SK-N-MC (cell line): ENCODE measurements around the gene STK33.

Experiments
- DNase-seq: peaks from one replicate; pipeline ENCODE4 v3.0.0-alpha.2; 2011; ENCODE audit warnings: low read depth, low spot score
- H3K27ac ChIP-seq: fragments of 200-600 bp; sonication (generic); 2 replicates; pipeline ENCODE4 v1.5.1; 2016; ENCODE audit warnings: mixed run types
- H3K36me3 ChIP-seq: fragments of 200-600 bp; sonication (generic); 2 replicates; pipeline ENCODE4 v1.6.1; 2017; ENCODE audit warnings: antibody characterized with exemption, low read length, mixed read lengths; ENCODE audit not compliant: insufficient read depth
- H3K4me3 ChIP-seq: fragments of 200-600 bp; sonication (generic); 2 replicates; pipeline ENCODE4 v1.5.1; 2016
- H3K9ac ChIP-seq: fragments of 200-600 bp; sonication (generic); 2 replicates; pipeline ENCODE4 v1.8.0; 2017; ENCODE audit warnings: mixed run types, mixed read lengths; ENCODE audit not compliant: insufficient read length
- H3K9me3 ChIP-seq: fragments of 200-600 bp; sonication (generic); 2 replicates; pipeline ENCODE4 v1.6.1; 2017; ENCODE audit warnings: low read depth, mild to moderate bottlenecking, antibody characterized with exemption, low read length, moderate library complexity, mixed read lengths
- EZH2 ChIP-seq: fragments of 200-600 bp; sonication (generic); IDR thresholded peaks from one replicate; pipeline ENCODE4 v1.6.1; 2017; ENCODE audit warnings: antibody characterized with exemption
- FOXP2 ChIP-seq: optimal IDR thresholded peaks from 2 replicates; pipeline ENCODE3; 2011; ENCODE audit warnings: mild to moderate bottlenecking, moderate library complexity; ENCODE audit not compliant: insufficient read depth; ENCODE audit errors: extremely low read length, control extremely low read depth
- POLR2AphosphoS5 ChIP-seq: IDR thresholded peaks from 2 replicates; pipeline ENCODE4 v1.6.1; 2012; ENCODE audit warnings: mild to moderate bottlenecking, low read depth, low read length, borderline replicate concordance

STK33 gene

GRCh38 chr11:8593935-8594909 is at the start of gene STK33:
TSS of gene STK33 (minus strand) at chr11:8594228. CDS start at chr11:8474905, 119,323 bp downstream.
- no peak for DNase-seq
- no peak within 1 kb of the TSS for H3K9ac ChIP-seq
- H3K4me3 ChIP-seq = no peak within 1 kb of the TSS
- TF ChIP-seq POLR2AphosphoS5 (no peak), EZH2 (peak; percentile 92), FOXP2 (no peak)
- no peak within 1 kb of the TSS for H3K27ac ChIP-seq
- H3K9me3 ChIP-seq = no peaks in the 10 kb centered on the region
- no peaks in the 10 kb centered on the region for H3K36me3 ChIP-seq

- H3K36me3 ChIP-seq = peaks cover 12% of the 10 kb centered on the region; the same call in 1 of the 2 replicates
- H3K27ac ChIP-seq = no peak overlapping the region
- no peak for TF ChIP-seq FOXP2
- TF ChIP-seq EZH2 = no peak
- no peak for TF ChIP-seq POLR2AphosphoS5
- H3K9me3 ChIP-seq = no peaks in the 10 kb centered on the region
- no peak for DNase-seq
- H3K4me3 ChIP-seq = no peak overlapping the region
- no peak overlapping the region for H3K9ac ChIP-seq
Observed at GRCh38 chr11:8642196-8642841, 48.3 kb upstream of the STK33 start.

- Histone ChIP-seq H3K36me3 (peaks cover 9% of the 10 kb centered on the region; the same call in 1 of the 2 replicates), H3K4me3 (no peak overlapping the region), H3K9ac (no peak overlapping the region), H3K9me3 (no peaks in the 10 kb centered on the region), H3K27ac (no peak overlapping the region)
- TF ChIP-seq POLR2AphosphoS5 (no peak), FOXP2 (no peak), EZH2 (no peak)
- no peak for DNase-seq
Observed at GRCh38 chr11:8641332-8641731, 47.3 kb upstream of the STK33 start.

- no peak overlapping the region for H3K9ac ChIP-seq
- TF ChIP-seq FOXP2 (no peak), EZH2 (no peak), POLR2AphosphoS5 (no peak)
- no peak for DNase-seq
- H3K36me3 ChIP-seq = peaks cover 4% of the 10 kb centered on the region; the same call in 1 of the 2 replicates
- H3K27ac ChIP-seq = no peak overlapping the region
- no peak overlapping the region for H3K4me3 ChIP-seq
- H3K9me3 ChIP-seq = no peaks in the 10 kb centered on the region
Observed at GRCh38 chr11:8640267-8640906, 46.4 kb upstream of the STK33 start.

GRCh38 chr11:8639655-8640054 is 45.6 kb upstream of the STK33 start:
- H3K9me3 ChIP-seq = no peaks in the 10 kb centered on the region
- H3K4me3 ChIP-seq = no peak overlapping the region
- TF ChIP-seq FOXP2 (no peak), EZH2 (no peak), POLR2AphosphoS5 (no peak)
- H3K36me3 ChIP-seq = peaks cover 1% of the 10 kb centered on the region; the same call in 1 of the 2 replicates
- no peak for DNase-seq
- H3K9ac ChIP-seq = no peak overlapping the region
- no peak overlapping the region for H3K27ac ChIP-seq

GRCh38 chr11:8638300-8638699 is 44.3 kb upstream of the STK33 start:
- TF ChIP-seq POLR2AphosphoS5 (no peak), EZH2 (no peak), FOXP2 (no peak)
- no peak for DNase-seq
- Histone ChIP-seq H3K9ac (no peak overlapping the region), H3K27ac (no peak overlapping the region), H3K4me3 (no peak overlapping the region), H3K9me3 (no peaks in the 10 kb centered on the region), H3K36me3 (no peaks in the 10 kb centered on the region; the same call in 1 of the 2 replicates)

GRCh38 chr11:8636127-8636526 is 42.1 kb upstream of the STK33 start:
- TF ChIP-seq POLR2AphosphoS5 (no peak), EZH2 (no peak), FOXP2 (no peak)
- Histone ChIP-seq H3K36me3 (no peaks in the 10 kb centered on the region; the same call in 1 of the 2 replicates), H3K4me3 (no peak overlapping the region), H3K9me3 (no peaks in the 10 kb centered on the region), H3K9ac (no peak overlapping the region), H3K27ac (no peak overlapping the region)
- no peak for DNase-seq

- Histone ChIP-seq H3K4me3 (no peak overlapping the region), H3K9ac (no peak overlapping the region), H3K36me3 (no peaks in the 10 kb centered on the region; the same call in 1 of the 2 replicates), H3K27ac (no peak overlapping the region), H3K9me3 (no peaks in the 10 kb centered on the region)
- no peak for DNase-seq
- TF ChIP-seq EZH2 = no peak
- no peak for TF ChIP-seq POLR2AphosphoS5
- TF ChIP-seq FOXP2 = no peak
Observed at GRCh38 chr11:8634498-8634897, 40.5 kb upstream of the STK33 start.
